ENCODE results near the gene PRDM11. TPM values are rescaled to one million over a fixed set of nuclear protein-coding genes. Genes with fewer than 3 reads are reported as not detected.
A peak's percentile ranks its signal among the peaks of the same experiment; 100 is the strongest.

PRDM11 gene
- total RNA-seq, 2 experiments from 2014 or later = 6.5 to 7.3 TPM

DNA sequence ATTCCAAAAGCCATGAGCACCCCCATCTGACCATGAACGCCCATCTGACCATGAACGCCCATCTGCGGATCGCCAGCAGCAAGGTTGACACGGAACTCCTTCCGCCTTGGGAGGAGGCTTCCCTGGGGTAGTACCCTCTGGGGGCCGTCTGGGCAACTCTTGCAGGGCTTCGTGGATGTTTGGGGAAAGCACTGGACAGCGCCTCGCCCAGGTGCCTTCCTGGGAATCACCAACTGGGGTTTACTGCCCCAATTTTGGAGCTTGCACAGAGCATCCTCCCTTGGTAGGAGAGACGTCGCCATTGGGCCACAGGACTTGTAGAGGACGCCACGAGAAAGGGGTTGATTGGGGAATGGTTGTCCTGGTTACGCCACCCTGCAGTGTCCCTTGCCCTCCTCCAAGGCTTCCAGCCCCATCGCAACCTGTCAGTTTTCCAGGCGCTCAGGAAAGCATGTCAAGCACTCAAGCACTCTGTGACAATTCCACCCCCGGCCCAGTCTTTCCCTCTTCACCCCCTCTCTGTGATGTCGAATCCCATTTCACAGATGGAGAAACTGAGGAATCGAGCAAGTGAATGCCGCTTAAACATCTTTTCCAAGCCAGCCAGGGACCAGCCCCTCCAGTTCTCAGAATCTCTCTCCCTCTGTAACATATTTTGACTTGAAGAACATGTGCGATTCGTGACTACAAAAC is 914 bp upstream of the PRDM11 start:
- Mint-ChIP-seq H3K36me3 (peaks cover 5% of the 10 kb centered on the region), H3K27me3 (peaks cover 25% of the 10 kb centered on the region), H3K9me3 (peaks cover 2% of the 10 kb centered on the region), H3K4me3 (peak overlapping the region; percentile 83), H3K27ac (peak overlapping the region; percentile 56), H3K4me1 (peaks cover 27% of the 10 kb centered on the region)
- ATAC-seq (ENCODE audit: low read depth) = no peak
- no peak for DNase-seq
- POLR2A ChIA-PET = no interaction called here

DNA sequence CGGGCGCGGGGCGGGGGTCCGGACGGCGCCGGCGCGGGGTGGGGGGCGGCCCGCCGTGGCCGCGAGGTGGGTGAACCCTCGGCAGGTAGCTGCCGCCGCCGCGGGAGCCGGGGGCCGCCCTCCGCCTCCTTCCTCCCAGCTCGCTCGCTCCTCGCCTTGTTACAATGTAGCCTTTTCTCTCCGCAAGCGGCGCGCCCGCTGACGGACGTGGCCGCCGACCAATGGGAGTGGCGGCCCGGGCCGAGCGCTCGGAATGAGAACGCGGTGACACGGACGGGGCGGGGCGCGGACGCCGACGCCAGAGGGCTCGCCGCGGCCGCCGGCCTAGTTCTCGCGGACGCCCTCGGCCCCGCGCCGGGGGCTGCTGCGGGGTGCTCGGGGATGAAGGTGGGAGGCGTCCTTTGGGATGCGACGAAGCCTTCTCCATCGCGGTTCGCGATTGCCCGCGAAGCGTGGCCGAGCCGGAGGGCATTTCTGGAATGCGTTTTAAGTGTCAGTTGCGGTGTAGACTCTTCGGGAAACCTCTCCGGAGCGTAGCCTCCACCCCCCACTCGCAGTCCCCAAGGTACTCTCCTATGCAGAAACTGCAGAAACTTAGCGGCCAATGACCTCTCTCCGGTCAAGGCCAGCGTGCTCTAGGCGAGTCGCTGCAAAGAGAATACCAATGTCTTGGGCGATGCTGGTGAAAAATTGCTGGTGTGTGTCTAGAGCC is 734 bp downstream of the PRDM11 start:
- peaks cover 5% of the 10 kb centered on the region for H3K36me3 Mint-ChIP-seq
- peak overlapping the region; percentile 86 for H3K4me3 Mint-ChIP-seq
- ATAC-seq (ENCODE audit: low read depth) = peak; percentile 99
- H3K9me3 Mint-ChIP-seq = peaks cover 2% of the 10 kb centered on the region
- DNase-seq = peak; percentile 96
- H3K4me1 Mint-ChIP-seq = peaks cover 12% of the 10 kb centered on the region
- POLR2A ChIA-PET = no interaction called here
- peak overlapping the region; percentile 79 for H3K27ac Mint-ChIP-seq
- H3K27me3 Mint-ChIP-seq = peaks cover 23% of the 10 kb centered on the region

DNA sequence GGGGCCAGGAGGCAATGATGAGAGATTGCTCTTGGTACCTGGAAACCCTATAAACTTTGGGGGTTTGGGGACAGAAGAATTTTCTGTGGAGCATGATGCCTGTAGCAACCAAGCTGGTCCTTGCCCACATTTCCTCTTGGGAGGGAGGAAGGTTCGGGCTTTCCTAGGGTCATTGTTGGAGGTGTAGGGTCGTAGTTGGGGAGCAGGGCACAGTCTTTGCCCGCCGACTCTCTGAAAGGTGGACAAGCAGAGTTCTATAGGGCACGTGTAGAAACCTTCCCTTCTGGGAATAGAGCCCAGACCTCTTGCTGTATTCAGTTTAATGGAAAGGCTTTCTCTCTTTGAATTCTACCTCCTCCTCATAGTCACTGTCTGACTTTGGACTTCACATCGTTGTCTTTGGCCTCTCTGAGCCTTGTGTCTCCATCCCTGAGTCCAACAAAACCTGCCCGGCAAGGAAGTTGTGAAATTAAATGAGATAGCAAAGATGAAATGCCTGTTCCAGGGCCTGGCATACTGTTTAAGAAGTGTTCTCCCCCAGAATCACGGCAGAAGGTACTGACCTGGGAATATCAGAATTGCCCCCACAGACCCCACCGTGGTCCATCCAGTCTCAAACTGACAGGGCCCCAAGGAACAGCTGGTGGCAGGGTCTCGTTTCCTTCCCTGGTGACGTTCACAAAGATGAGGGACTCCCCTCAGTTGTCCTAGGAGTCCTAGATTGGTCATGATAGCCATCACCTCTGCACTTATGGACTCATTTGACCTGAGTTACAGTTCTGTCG is 1.6 kb downstream of the PRDM11 start:
- peak overlapping the region; percentile 86 for H3K4me3 Mint-ChIP-seq
- peaks cover 2% of the 10 kb centered on the region for H3K9me3 Mint-ChIP-seq
- DNase-seq (no peak), ATAC-seq (ENCODE audit: low read depth) (no peak)
- POLR2A ChIA-PET = no interaction called here
- H3K36me3 Mint-ChIP-seq = peaks cover 5% of the 10 kb centered on the region
- peak overlapping the region; percentile 79 for H3K27ac Mint-ChIP-seq
- H3K27me3 Mint-ChIP-seq = peaks cover 23% of the 10 kb centered on the region
- H3K4me1 Mint-ChIP-seq = peaks cover 10% of the 10 kb centered on the region

DNA sequence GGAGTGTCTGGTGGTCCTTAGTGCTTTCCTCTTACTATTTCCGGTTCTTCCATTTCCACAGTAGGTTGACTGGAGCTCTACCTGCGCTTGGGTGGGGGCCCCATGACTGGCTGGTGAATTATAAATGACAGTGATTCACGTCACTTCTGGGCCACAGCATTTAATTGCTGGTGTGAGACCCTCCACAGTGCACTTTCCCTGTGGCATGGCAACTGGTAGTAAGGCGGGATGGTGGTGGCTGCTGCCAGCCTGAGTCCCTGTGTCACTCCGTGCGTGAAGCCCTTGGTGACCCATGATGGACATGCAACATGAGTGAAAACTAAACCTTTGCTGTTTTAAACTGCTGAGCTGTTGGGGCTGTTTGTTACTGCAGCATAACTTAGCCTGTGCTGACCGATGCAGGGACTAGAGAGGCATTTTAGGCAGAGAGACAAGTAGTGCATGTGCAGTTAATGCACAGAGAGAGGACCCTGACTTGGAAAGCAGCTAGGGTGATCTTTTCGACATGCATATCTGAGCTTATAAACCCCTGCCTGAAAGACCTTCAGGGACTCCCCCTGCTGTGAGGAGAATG is 3.1 kb downstream of the PRDM11 start:
- H3K27ac Mint-ChIP-seq = no peak overlapping the region
- no peak for ATAC-seq (ENCODE audit: low read depth)
- peaks cover 13% of the 10 kb centered on the region for H3K4me1 Mint-ChIP-seq
- H3K27me3 Mint-ChIP-seq = peaks cover 17% of the 10 kb centered on the region
- H3K9me3 Mint-ChIP-seq = peaks cover 2% of the 10 kb centered on the region
- no peak for DNase-seq
- no peak overlapping the region for H3K4me3 Mint-ChIP-seq
- POLR2A ChIA-PET = no interaction called here
- peaks cover 5% of the 10 kb centered on the region for H3K36me3 Mint-ChIP-seq

DNA sequence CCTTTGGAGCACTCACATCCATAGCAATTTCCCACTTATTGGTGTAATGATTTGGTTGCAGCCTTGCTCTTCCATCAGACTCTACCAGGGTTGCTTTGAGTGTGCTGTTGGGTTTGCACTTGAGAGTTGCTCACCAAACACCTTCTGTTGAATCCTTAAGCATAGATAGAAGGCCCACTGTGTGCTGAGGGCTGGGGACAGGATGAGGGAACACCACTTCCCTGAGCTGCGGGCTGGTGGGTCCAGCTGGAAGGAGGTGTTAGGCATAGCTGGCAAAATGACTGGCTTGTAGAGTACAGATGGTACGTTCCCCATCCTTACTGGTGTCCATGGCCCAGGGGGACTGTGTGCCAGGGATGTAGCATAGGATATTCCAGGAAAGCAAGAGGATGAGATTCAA is 3.9 kb downstream of the PRDM11 start:
- H3K9me3 Mint-ChIP-seq = peaks cover 2% of the 10 kb centered on the region
- no peak overlapping the region for H3K27ac Mint-ChIP-seq
- peaks cover 11% of the 10 kb centered on the region for H3K27me3 Mint-ChIP-seq
- POLR2A ChIA-PET = no interaction called here
- H3K36me3 Mint-ChIP-seq = peaks cover 5% of the 10 kb centered on the region
- peaks cover 14% of the 10 kb centered on the region for H3K4me1 Mint-ChIP-seq
- ATAC-seq (ENCODE audit: low read depth) (no peak), DNase-seq (no peak)
- H3K4me3 Mint-ChIP-seq = no peak overlapping the region

DNA sequence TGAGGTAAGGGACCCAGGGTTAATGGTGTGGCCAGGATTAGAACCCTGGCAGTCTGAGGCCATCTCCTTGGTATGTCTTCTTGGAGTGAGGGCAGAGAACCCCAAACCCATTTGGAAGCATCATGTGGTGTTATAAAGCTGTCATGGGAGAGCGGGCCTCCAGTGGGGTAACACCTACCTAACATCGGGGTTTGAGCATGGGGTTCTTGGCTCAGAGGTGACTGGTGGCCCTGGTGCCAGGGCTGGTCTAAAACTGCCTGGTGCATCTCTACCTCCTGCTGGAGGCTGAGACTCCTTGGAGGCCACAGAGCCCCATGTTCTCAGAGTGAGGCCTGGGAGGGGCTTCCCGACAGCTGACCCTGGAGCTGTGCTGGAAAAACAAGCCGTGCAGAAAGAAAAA is 4.5 kb downstream of the PRDM11 start:
- H3K27ac Mint-ChIP-seq = no peak overlapping the region
- DNase-seq (no peak), ATAC-seq (ENCODE audit: low read depth) (no peak)
- peaks cover 10% of the 10 kb centered on the region for H3K4me1 Mint-ChIP-seq
- peaks cover 5% of the 10 kb centered on the region for H3K36me3 Mint-ChIP-seq
- H3K9me3 Mint-ChIP-seq = peaks cover 2% of the 10 kb centered on the region
- no peak overlapping the region for H3K4me3 Mint-ChIP-seq
- POLR2A ChIA-PET = no interaction called here
- peaks cover 5% of the 10 kb centered on the region for H3K27me3 Mint-ChIP-seq

DNA sequence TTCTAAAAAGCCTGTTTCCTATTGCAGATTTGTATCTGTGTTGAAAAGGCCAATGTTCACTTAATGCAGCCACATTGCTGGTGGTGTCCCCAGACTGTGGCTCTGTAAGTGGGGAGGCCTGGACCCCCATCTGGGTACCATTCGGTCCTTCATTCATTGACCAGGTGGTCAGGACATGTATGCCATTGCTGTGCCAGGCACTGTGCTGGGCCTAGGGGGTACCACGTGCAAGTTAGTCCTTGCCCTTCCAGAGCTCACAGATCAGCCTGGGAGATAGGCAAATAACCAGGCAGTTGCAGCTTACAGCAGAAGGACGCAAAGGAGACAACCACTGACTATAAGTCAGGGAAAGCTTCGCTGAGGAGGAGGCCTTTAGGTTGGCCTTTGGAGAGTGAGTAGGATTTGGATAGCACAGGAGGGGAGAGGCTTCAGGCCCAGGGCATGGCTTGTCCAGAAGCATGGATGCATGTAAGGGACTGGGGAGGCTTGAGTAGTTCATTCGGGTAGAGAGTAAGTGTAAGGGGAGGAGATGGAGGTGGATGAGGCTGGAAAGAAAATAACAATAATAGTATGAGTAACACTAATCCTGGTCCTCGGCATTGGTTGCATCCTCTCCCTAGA is 5.0 kb downstream of the PRDM11 start:
- DNase-seq = no peak
- Mint-ChIP-seq H3K36me3 (peaks cover 5% of the 10 kb centered on the region), H3K27me3 (no peaks in the 10 kb centered on the region), H3K9me3 (peaks cover 2% of the 10 kb centered on the region), H3K27ac (no peak overlapping the region), H3K4me3 (no peak overlapping the region), H3K4me1 (peaks cover 10% of the 10 kb centered on the region)
- ATAC-seq (ENCODE audit: low read depth) = no peak
- POLR2A ChIA-PET = no interaction called here

DNA sequence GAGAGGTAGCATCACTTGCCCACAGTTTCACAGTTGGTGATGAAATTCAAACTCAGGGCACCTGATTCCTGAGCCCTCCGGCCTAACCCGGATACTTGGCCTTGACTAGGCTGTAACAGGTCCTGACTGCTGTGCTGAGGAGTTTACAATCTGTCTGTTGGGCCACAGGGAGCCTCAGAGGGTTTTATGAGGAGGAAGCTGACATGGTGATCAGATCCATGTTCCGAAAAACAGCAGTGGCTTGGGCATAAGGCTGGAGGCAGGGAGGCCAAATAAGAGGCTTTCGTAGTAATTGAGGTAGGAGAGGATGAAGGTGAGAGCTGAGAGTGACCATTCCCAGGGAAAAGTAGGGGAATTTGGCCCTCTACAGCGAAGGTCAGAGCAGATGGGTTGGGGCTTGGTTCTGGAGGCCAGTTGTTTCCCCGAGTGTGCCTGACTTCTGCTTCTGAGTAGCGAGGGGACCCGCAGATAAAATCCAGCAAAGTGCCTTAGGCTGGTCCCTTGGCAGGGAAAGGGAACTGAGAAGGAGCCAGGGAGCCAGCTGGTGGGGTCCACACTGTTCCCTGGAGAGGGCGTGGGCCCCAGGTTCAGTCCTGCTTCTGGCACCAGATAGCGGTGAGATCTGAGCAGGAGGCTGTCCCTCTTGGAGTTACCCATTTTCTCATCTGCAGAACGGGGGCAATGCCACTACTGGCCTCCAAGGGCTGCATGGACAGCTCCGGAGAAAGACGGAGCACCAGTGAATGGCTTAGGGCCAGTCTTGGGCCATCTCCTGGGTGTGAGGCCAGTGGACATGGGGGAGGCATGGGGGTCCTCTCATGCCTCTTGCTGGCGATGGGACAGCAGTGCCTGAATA is 6.5 kb downstream of the PRDM11 start:
- Mint-ChIP-seq H3K27ac (no peak overlapping the region), H3K36me3 (peaks cover 5% of the 10 kb centered on the region), H3K4me1 (peaks cover 7% of the 10 kb centered on the region), H3K4me3 (no peak overlapping the region), H3K9me3 (peaks cover 2% of the 10 kb centered on the region), H3K27me3 (no peaks in the 10 kb centered on the region)
- POLR2A ChIA-PET = no interaction called here
- DNase-seq = no peak
- ATAC-seq (ENCODE audit: low read depth) = no peak

DNA sequence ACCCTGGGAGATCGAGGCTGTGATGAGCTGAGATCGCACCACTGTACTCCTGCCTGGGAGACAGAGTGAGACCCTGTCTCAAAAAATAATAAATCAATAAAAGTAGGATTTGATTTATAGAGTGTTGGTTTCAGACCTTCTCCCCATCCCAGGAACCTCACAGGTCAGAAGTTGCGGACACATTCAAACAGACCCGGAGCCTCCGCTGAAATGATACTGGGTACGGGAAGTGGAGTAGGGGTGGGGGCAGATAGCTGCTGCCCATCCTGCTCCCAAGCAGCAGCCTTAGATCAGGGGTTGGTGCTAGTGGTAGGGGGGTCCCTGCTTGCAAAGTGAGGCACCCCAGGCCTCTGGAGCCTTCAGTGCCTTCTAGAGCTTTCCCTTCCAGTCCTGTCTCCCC is 7.8 kb downstream of the PRDM11 start:
- DNase-seq (no peak), ATAC-seq (ENCODE audit: low read depth) (no peak)
- H3K36me3 Mint-ChIP-seq = peaks cover 3% of the 10 kb centered on the region
- H3K9me3 Mint-ChIP-seq = peaks cover 2% of the 10 kb centered on the region
- no peaks in the 10 kb centered on the region for H3K27me3 Mint-ChIP-seq
- H3K27ac Mint-ChIP-seq = no peak overlapping the region
- peaks cover 5% of the 10 kb centered on the region for H3K4me1 Mint-ChIP-seq
- no peak overlapping the region for H3K4me3 Mint-ChIP-seq
- POLR2A ChIA-PET = no interaction called here

DNA sequence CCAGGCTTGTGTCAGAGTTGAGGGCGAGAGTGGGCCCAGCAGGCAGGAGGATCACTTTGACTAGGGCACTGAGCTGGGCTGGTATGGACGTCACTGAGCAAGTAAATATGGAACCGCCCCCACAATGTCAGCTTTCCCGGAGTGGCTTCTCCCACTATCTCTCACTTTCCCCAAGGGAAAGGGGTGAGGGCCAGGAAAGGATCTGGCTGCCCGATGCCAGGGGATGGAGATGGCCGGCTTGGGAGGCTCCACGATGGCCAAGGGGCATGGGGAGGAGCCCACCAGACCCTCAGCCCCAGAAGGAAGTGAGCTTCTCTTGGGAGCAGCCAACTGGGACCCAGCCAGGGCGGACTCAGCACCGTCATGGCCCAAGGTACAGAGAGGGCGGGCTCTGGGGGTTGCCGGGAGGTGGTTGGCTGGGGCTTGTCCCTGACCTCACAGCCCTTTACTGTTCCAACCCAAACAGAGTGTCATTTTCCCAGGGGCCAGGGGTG is 8.7 kb downstream of the PRDM11 start:
- DNase-seq (no peak), ATAC-seq (ENCODE audit: low read depth) (no peak)
- H3K4me1 Mint-ChIP-seq = peaks cover 5% of the 10 kb centered on the region
- H3K36me3 Mint-ChIP-seq = peaks cover under 1% of the 10 kb centered on the region
- H3K4me3 Mint-ChIP-seq = no peak overlapping the region
- no peak overlapping the region for H3K27ac Mint-ChIP-seq
- POLR2A ChIA-PET = no interaction called here
- no peaks in the 10 kb centered on the region for H3K27me3 Mint-ChIP-seq
- peaks cover under 1% of the 10 kb centered on the region for H3K9me3 Mint-ChIP-seq

DNA sequence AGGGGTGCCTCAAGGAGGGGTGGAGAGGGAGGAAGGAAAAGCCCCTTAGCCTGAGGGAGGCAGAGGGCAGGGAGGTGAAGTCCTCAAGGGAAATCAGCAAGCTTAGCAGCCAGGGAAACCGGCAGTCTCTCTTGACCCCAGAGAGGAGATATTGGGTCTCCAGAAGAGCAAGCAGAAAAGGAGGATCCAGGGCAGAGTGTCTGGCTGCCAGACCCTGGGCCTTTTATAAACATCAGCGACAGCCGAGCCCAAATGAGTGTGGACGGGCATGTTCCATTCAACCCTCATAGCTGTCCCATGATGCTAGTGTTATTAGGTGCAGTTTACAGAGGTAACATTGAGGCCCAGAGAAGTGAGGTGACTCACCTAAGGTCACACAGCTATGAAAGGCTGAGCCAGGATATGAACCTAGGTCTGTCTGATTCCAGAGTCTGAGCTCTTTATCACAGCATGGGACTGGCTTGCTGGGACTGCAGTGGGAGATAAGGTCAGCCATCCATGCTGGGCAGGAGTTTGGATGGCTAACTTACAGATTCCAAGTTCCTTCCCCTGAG is 9.3 kb downstream of the PRDM11 start:
- ATAC-seq (ENCODE audit: low read depth) (no peak), DNase-seq (no peak)
- no peaks in the 10 kb centered on the region for H3K27me3 Mint-ChIP-seq
- H3K9me3 Mint-ChIP-seq = no peaks in the 10 kb centered on the region
- POLR2A ChIA-PET = no interaction called here
- H3K4me1 Mint-ChIP-seq = peaks cover 5% of the 10 kb centered on the region
- no peak overlapping the region for H3K4me3 Mint-ChIP-seq
- no peaks in the 10 kb centered on the region for H3K36me3 Mint-ChIP-seq
- no peak overlapping the region for H3K27ac Mint-ChIP-seq

DNA sequence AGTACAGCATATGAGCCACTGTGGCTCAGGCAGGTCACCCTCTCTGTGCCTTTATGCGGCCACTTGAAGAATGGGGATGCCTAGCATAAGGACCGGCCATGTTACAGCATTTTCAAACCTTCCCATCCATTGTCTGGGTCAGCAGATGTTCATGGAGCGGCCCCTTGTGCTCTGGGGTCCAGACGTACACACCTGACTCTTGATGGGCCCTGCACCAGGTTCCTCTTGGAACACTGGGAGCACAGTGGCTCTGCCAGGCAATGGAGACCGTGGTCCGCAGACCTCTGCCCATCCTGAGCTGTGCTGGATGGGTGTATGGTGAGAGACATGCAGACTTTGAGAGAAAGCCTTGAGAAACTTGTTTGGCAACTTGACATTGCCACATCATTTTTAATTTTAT is 9.8 kb downstream of the PRDM11 start:
- ATAC-seq (ENCODE audit: low read depth) (no peak), DNase-seq (no peak)
- POLR2A ChIA-PET = no interaction called here
- Mint-ChIP-seq H3K4me1 (peaks cover 5% of the 10 kb centered on the region), H3K27ac (no peak overlapping the region), H3K36me3 (no peaks in the 10 kb centered on the region), H3K4me3 (no peak overlapping the region), H3K9me3 (no peaks in the 10 kb centered on the region), H3K27me3 (no peaks in the 10 kb centered on the region)

All from activated naive CD8-positive, alpha-beta T cell treated with anti-CD3 and anti-CD28 coated beads, Interleukin-2, amount 10 ng/mL, durations not matched to agents 7 days and 5 days (primary cell).